IPS-NIHi7 (cell line): ENCODE data around the gene EIF4E.
"Not testable (repeated sequence)": the region's sequence is repeated elsewhere in the genome, so short reads cannot be mapped to it uniquely, and the experiment has no call there.

Experiments
- DNase-seq: peaks from one replicate; pipeline ENCODE4 v3.0.0; 2012; ENCODE audit warnings: mixed read lengths; ENCODE audit errors: extremely low spot score

The EIF4E gene

GRCh38 chr4:98932539-98932938, 3.6 kb upstream of the EIF4E start:
- DNase-seq: no peak

GRCh38 chr4:98930311-98930865, 1.5 kb upstream of the EIF4E start:
- DNase-seq: no peak

- DNase-seq: peak; percentile 15
Measured at GRCh38 chr4:98929341-98930267, 671 bp upstream of the EIF4E start.

- DNase-seq: peak; percentile 87
Measured at GRCh38 chr4:98928131-98928504, 815 bp downstream of the EIF4E start.

GRCh38 chr4:98926257-98926656, 2.7 kb downstream of the EIF4E start:
- not testable (repeated sequence) for DNase-seq

GRCh38 chr4:98921292-98921691, 7.6 kb downstream of the EIF4E start:
- no peak for DNase-seq

- DNase-seq: no peak
Measured at GRCh38 chr4:98919996-98920395, 8.9 kb downstream of the EIF4E start.

- not testable (repeated sequence) for DNase-seq
Measured at GRCh38 chr4:98910728-98911127, 18.2 kb downstream of the EIF4E start.

GRCh38 chr4:98909646-98910401, 19.1 kb downstream of the EIF4E start:
- DNase-seq: peak; percentile 8

GRCh38 chr4:98908703-98909262, 20.1 kb downstream of the EIF4E start:
- no peak for DNase-seq

GRCh38 chr4:98908182-98908581, 20.8 kb downstream of the EIF4E start:
- no peak for DNase-seq

- DNase-seq: no peak
Measured at GRCh38 chr4:98905839-98906238, 23.1 kb downstream of the EIF4E start.

- DNase-seq: peak; percentile 9
Measured at GRCh38 chr4:98905297-98905696, 23.6 kb downstream of the EIF4E start.

- no peak for DNase-seq
Measured at GRCh38 chr4:98903963-98904362, 25.0 kb downstream of the EIF4E start.

GRCh38 chr4:98903561-98903960, 25.4 kb downstream of the EIF4E start:
- no peak for DNase-seq

GRCh38 chr4:98899277-98899676, 29.7 kb downstream of the EIF4E start:
- no peak for DNase-seq

- no peak for DNase-seq
Measured at GRCh38 chr4:98891478-98892337, 37.2 kb downstream of the EIF4E start.

- DNase-seq: no peak
Measured at GRCh38 chr4:98890702-98891455, 38.1 kb downstream of the EIF4E start.

GRCh38 chr4:98887145-98887544, 41.8 kb downstream of the EIF4E start:
- DNase-seq: no peak

GRCh38 chr4:98886382-98886781, 42.6 kb downstream of the EIF4E start:
- not testable (repeated sequence) for DNase-seq
